ENCODE results near the gene CATSPERD.

- TF ChIP-seq CTCF (IDR thresholded peaks at IDR 0.05 in 4 of 5, conservative IDR thresholded peaks at IDR 0.05 in 1 of 5) (no peak), POLR2A (IDR thresholded peaks at IDR 0.05) (no peak)
Observed at GRCh38 chr19:5823579-5824281, 103.3 kb downstream of the CATSPERD start.
